GM10847 (cell line): ENCODE results near the gene PGM2.

Source experiments
- POLR2A ChIP-seq: IDR thresholded peaks from 2 replicates; pipeline ENCODE4 v1.6.1; 2011; ENCODE audit not compliant: insufficient read length; ENCODE audit errors: extremely low read depth

The PGM2 gene

DNA sequence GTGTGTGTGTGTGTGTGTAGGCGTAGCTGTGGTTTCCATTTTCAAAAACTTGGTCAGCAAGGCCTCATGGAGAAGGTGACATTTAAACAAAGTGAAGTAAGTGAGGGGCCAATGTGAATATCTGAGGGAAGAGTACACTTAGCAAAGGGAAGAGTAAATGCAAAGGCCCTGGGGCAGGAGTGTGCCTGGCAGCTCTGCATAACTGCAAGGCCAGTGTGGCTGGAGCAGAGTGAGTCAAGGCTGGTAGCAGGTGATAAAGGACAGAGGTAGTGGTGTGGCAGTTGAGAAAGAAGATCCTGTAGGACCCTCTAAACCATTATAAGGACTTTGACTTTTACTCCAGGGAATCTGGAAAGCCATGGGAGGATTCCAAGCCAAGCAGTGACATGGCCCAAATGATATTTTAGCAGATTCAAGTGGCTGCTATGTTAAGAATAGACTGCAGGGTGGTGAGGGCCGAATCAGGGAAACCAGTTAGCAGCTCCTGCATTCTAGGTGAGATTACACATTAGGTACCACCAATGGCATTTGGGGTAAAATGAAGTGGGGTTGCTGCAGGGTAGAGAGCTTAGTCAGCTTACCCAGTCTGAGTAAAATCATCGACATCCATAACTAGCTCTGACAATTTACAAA lies 58.5 kb downstream of the PGM2 start:
- no peak for TF ChIP-seq POLR2A

DNA sequence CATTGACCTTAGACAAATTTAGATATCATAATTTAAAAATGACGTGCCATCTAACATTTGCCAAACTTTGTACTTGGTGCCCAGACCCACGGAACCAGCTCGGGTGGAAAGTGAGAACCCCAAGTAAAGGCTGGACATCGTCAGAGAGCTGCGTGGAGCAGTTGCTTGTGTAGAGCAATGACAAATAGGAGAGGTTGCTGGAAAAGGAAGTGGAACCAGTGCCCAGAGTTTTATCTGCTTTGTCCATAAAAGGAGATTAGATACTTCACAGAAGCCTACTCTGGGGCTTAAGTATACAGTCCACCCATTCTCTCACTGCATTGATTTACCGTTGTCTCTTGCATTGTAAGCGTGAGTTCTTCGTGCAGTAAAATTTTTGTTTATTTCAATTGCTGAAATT lies 59.0 kb downstream of the PGM2 start:
- no peak for TF ChIP-seq POLR2A

DNA sequence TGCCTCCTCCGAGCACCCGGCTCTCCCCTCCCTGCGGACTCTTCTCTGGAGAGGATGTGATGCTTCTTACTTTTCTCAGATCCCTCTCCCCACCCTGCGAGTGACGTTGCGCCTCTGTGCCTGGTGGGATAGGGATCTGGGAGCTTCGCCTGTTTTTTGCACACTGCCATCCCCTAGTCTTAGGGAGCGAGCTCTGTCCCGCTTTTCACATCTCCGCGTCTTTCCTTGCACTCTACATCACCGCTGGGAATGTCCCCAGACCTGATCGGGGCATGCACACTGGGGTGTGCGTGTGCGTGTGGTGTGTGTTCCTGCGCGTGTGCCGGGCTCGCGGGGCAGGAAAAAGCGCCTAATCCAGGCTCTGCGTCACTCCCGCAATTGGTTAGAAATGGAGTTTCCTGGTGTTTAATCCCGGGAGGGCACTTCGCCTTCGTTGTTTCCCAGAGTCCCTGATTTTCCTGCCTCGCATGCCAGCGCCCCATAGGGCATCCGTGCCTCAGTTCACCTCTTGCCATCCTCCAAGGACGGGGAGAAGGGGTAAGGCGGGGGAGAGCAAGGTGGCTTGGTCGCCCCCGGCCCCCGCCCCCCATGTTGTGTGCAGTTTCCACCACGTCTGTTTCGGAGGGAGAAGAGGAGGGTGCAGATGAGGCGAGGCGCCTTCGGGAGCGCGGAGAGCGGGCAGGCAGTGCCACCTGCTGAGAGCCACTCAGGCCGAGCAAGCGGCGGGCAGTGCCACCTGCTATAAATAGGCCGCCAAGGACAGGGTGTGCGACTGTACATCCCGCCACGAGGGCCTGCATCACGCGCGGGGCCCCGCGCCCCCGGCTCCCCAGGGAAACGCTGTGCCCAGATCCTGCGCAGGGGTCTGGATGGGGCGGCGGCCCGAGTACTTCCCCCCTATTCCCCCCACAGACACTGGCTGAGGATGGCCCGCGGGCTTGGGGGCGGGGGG lies 63.6 kb downstream of the PGM2 start:
- no peak for TF ChIP-seq POLR2A

DNA sequence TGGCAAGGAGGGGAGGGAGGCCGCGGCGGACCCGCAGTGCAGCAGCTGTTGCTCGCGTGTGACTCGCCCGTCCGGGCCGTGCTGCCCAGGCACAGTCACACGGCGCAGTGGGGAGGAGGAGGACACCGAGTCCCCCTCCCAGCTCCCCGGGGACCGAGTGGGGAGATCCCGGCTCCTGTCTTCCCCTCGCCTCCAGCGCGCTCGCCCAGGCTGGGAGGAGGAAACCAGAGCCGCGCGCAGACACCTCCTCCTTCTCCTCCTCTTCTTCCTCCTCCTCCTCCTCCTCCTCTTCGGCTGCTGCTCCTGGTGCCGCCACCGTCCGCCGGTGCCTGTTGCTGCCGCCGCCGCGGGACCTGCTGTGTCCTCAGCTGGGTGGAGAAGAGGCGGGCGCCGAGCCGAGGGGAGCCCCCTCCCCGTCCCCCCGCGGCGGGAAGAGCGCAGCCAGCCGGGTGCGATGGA lies 64.3 kb downstream of the PGM2 start, which contains the start of gene TBC1D1:
TBC1D1 (plus strand) TSS at position 284 of the 459 bp plus-strand sequence. CDS start 11,012 bp downstream, outside the sequence.
- no peak for TF ChIP-seq POLR2A

DNA sequence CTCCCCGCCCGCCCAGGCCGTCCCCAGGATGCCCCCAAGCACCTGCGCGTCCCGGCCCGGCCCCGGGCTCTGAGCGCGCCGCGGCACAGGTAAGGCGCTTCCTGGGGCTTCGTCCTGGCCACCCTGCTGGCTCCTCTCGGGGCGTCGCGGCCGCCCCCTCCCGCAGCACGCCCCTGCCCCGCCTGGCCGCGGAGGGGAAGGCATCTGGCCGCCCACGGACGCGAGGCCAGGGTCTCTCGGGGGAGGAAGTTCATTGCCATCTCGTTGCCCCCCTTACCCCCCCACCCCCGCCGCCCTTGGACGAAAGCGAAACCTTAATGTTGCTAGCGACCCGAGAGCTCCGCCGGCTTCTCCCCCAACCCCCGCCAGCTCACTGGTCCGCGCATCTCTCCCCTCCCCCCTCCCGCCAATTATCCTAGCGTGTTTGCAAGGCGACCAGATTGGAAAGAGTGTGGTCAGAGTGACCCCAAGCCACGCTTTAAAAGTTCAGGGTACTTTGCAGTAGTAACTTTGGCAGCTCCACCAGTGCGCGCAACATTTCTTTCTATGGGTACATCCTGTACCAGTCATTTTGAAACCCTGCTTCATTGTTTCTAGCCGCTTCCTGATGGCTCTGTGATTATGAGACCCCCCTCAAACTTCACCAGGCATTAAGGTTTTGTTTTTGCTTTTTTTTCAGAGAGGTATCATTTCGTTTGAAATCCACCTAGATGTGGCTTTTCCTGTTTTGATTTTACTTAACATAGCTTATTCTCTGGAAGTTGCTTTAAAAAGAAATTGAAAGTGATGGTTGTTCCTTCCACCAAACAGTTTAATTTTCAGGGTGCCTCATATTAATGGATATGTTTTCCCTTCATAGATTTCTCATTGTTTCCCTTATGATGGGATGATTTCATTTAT lies 65.0 kb downstream of the PGM2 start:
- no peak for TF ChIP-seq POLR2A

DNA sequence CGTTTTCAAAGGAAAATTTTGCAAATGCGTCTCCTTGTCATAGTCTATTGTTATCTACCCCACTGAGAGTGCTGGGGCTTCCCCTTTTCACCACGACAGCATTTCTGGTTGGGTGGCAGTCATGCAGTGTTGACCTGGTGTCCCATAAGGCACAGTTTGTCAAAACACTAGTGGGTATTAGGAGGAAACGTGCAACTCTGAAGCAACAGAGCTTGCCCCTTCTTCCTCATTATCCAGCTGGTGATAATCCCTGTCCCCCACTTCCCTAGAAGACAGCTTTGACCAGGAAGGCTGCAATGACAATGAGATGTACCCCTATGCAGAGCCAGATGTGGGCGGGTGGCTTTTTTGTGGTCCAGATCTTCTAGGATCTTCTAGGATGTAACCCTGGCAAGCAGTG lies 66.2 kb downstream of the PGM2 start:
- no peak for TF ChIP-seq POLR2A

DNA sequence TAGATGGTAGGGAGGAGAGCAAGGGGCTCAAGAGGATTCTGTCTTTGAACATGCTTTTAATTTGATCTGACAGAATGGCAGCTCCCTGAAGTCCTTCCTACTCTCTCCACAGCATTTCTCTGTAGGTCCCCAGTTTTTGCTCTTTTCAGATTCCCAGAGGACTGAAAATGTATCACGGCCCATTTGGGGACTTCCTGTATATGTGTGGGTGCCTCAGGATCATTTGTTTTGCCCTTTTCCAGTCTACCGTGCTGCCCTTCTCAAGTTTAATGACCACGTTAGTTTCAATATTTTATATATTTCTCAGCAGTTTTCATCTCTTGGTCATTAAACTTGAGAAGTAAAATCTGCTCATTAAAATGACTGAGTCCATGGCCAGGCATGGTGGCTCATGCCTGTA lies 66.7 kb downstream of the PGM2 start:
- no peak for TF ChIP-seq POLR2A

DNA sequence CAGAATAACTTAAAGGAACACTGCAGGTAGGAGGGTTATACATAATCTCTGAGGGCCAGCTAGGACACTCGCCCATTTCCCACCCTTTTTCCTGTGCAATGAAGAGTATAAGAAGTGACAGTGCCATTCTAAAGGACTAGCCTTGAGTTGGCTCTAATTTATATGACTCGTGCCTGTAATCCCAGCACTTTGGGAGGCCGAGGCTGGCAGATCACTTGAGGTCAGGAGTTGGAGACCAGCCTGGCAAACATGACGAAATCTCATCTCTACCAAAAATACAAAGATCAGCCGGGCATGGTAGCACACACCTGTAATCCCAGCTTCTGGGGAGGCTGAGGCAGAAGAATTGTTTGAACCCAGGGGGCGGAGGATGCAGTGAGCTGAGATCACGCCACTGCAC lies 68.8 kb downstream of the PGM2 start:
- TF ChIP-seq POLR2A = no peak

DNA sequence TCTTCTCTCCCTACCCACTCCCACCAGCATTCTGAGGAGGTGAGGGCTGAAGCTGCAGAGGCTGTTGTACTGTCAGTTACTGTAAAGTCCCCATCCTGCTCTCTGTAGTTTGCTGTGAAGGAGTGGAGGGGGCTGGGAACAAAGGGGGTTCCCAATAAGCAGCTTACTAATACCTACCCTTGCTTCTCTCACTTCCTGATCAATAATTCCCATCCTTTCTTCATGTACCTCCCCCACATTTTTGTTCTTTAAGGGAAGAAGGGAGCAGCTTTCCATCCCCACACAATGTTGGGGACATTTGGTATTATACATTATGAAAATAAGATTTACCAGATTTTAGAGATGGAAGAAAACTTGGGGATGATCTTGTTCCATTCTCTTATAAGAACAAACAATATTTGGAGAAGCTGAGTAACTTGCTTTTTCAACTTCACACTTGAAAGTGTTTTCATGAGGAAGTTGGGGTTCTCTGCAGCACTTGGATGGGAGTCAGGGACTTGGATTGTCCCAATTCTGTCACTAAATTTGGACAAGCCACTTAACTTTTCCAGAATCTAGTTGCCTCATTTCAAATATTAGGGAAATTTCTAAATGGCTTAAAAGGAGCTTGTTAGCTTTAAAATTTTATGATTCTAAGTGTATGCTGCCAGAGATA lies 69.8 kb downstream of the PGM2 start:
- TF ChIP-seq POLR2A = no peak

DNA sequence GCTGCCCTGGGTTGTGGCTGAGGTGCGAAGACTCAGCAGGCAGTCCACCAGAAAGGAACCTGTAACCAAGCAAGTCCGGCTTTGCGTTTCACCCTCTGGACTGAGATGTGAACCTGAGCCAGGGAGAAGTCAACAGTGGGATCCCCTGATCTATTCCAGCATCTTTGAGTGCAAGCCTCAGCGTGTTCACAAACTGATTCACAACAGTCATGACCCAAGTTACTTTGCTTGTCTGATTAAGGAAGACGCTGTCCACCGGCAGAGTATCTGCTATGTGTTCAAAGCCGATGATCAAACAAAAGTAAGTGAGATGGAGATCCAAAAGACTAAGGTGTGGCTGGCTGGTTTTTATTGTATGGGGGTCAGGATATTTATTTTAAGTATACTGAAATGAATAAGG lies 75.7 kb downstream of the PGM2 start:
- no peak for TF ChIP-seq POLR2A

DNA sequence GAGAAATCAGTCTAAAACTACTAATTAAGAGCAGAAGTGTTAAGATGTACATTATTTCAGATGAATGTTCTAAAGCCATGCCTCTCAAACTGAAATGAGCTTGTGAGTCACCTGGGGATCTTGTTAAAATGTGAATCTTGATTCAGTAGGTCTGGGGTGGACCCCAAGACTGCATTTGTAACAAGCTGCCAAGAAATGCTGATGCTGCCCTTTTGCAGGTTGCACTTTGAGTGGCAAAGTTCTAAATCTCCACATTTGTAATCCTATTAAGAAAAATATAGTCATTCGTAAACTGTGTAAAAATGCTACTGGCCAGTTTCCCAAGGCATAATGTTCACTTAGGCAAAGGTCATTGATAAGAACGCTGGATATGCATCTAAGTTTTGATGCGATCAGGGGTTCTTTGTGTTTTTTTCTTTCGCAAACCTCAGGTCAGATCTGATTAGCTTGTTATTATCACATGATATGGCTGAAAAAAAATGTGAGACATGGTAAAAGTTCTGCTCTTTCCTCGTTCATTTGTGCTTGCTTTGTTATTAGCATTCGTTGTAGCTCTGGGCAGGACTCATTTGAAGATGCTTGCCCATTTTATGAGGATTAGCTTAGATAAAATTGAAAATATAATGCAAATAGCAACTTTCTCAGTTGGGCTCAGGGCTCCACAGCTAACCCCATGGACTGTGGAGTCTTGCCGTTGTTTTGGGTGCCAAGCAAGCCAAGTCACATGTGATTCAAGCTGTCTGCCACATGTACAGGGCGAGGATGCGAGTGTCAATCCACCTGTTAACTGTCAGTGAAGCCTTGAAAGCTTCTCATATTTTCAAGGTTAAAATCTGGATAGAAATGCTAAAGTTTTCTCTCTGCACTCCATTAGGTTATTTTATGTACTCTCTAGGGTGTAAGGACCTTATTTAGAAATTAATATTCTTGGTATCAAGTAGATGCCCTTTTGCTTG lies 76.5 kb downstream of the PGM2 start:
- no peak for TF ChIP-seq POLR2A

DNA sequence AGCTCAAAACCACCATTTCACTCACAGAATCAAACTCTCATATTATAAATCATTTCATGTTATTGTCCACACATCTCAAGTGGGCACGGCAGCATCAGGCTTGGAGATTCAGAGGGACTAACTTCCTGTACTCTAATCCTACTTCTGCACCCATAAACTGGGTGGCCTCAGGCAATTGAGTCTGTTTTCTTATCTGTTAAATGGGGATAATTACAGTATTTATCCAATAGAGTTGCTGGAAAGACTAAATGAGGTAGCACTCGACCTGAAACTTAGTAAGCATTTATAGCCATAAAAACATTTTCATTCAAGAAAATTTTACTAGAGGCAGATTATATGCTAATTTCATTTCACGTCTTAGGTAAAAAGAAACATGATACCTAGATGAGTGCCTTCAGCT lies 77.4 kb downstream of the PGM2 start:
- TF ChIP-seq POLR2A = no peak

DNA sequence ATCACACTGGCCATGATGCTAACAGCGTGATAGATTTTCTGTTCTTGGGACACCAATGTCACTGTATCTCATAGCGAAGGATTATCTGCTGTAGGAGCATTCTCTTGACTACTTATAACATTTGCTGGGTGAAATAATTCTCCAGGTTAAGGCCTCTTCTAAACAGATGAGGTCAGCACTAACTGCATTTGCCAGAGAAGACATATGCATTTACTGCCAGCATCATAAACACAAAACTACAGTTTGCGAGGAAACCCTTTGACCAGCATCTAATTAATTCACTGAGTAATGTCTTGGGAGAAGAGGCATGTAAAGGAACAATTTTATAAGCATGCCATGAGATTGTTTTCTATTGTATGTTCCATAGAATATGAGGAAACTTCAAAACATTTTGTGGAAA lies 78.3 kb downstream of the PGM2 start:
- TF ChIP-seq POLR2A = no peak

DNA sequence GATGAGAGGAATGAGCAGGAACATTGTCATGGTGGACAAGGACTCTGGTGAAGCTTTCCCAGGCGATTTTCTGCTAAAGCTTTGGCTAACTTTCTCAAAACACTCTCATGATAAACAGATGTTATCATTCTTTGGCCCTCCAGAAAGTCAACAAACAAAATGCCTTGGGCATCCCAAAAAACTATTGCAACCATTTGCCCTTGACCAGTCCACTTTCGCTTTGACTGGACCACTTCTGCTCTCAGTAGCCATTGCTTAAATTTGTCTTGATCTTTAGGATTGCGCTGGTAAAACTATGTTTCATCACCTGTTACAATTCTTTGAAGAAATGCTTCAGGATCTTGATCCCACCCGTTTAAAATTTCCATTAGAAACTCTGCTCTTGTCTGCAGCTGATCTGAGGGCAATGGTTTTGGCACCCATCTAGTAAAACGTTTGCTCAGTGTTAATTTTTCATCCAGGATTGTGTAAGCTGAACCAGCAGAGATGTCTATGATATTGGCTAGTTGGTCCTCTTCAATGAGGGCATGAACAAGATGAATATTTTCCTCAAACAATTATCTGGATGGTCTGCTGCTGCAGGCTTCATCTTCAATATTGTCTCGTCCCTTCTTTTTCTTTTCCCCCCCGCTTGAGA lies 79.2 kb downstream of the PGM2 start:
- TF ChIP-seq POLR2A = no peak
